ENCODE measurements around the gene CLEC20A.

CLEC20A gene

GRCh38 chr1:178496410-178497135, at the start of gene CLEC20A:
Gene CLEC20A (minus strand): TSS chr1:178496964. CDS start chr1:178496939, 25 bp downstream.
- no peak for DNase-seq

- no peak for DNase-seq
Measured at GRCh38 chr1:178544531-178544930, 47.8 kb upstream of the CLEC20A start.

- DNase-seq = no peak
Measured at GRCh38 chr1:178543290-178543607, 46.5 kb upstream of the CLEC20A start.

- DNase-seq = peak; percentile 67
Measured at GRCh38 chr1:178542554-178543289, 46.0 kb upstream of the CLEC20A start.

GRCh38 chr1:178541829-178542553, 45.2 kb upstream of the CLEC20A start:
- DNase-seq = peak; percentile 52

GRCh38 chr1:178541379-178541778, 44.6 kb upstream of the CLEC20A start:
- DNase-seq = no peak

GRCh38 chr1:178540646-178541045, 43.9 kb upstream of the CLEC20A start:
- no peak for DNase-seq

GRCh38 chr1:178540204-178540603, 43.4 kb upstream of the CLEC20A start:
- no peak for DNase-seq

- DNase-seq = no peak
Measured at GRCh38 chr1:178539291-178539690, 42.5 kb upstream of the CLEC20A start.

- DNase-seq = no peak
Measured at GRCh38 chr1:178538192-178538916, 41.6 kb upstream of the CLEC20A start.

GRCh38 chr1:178537382-178538090, 40.8 kb upstream of the CLEC20A start:
- DNase-seq = no peak

GRCh38 chr1:178536844-178537371, 40.1 kb upstream of the CLEC20A start:
- no peak for DNase-seq

GRCh38 chr1:178536329-178536728, 39.6 kb upstream of the CLEC20A start:
- DNase-seq = no peak

GRCh38 chr1:178534137-178534868, 37.5 kb upstream of the CLEC20A start:
- DNase-seq = no peak

GRCh38 chr1:178533121-178533946, 36.6 kb upstream of the CLEC20A start:
- no peak for DNase-seq

- peak; percentile 43 for DNase-seq
Measured at GRCh38 chr1:178532392-178532791, 35.6 kb upstream of the CLEC20A start.

GRCh38 chr1:178531887-178532286, 35.1 kb upstream of the CLEC20A start:
- no peak for DNase-seq

GRCh38 chr1:178530502-178530901, 33.7 kb upstream of the CLEC20A start:
- DNase-seq = no peak

GRCh38 chr1:178530037-178530402, 33.3 kb upstream of the CLEC20A start:
- DNase-seq = no peak

- DNase-seq = no peak
Measured at GRCh38 chr1:178529364-178530036, 32.7 kb upstream of the CLEC20A start.
